K562 (cell line): ENCODE data around the gene RPP25.

ENCODE experiments used
- KDM5B ChIP-seq: fragments of 200-600 bp; sonication (generic); IDR thresholded peaks from 2 replicates; pipeline ENCODE4 v1.6.1; 2012; ENCODE audit warnings: low read depth, mild to moderate bottlenecking, moderate library complexity, low read length, control low read depth, inconsistent platforms; ENCODE audit not compliant: insufficient replicate concordance
- MEF2A ChIP-seq: IDR thresholded peaks from 2 replicates; pipeline ENCODE4 v1.6.1; 2011; ENCODE audit warnings: low read depth, mild to moderate bottlenecking, low read length, moderate library complexity; ENCODE audit not compliant: control insufficient read depth
- ZNF354B ChIP-seq: fragments of 250-450 bp; sonication (Bioruptor Pico); IDR thresholded peaks from 2 replicates; pipeline ENCODE4 v1.4.0; 2020
- TF ChIP-seq, protein P1 (sequence below): sonication (generic); formaldehyde crosslinking; IDR thresholded peaks from 2 replicates; pipeline ENCODE4 v1.8.1; 2022; ENCODE audit warnings: missing genetic modification reagents
- TF ChIP-seq, protein P2 (sequence below), 3 experiments: IDR thresholded peaks in 2 of 3; conservative IDR thresholded peaks in 1 of 3; 2 replicates each; pipeline ENCODE4 v1.5.1; 2011 to 2012; ENCODE audit warnings: low read length in 3 of 3, mild to moderate bottlenecking in 3 of 3, control low read depth in 2 of 3, improper control_type of control experiment in 1 of 3, inconsistent platforms in 1 of 3, low read depth in 1 of 3, mixed read lengths in 1 of 3, moderate library complexity in 1 of 3; ENCODE audit not compliant: insufficient read depth in 2 of 3

DNA sequence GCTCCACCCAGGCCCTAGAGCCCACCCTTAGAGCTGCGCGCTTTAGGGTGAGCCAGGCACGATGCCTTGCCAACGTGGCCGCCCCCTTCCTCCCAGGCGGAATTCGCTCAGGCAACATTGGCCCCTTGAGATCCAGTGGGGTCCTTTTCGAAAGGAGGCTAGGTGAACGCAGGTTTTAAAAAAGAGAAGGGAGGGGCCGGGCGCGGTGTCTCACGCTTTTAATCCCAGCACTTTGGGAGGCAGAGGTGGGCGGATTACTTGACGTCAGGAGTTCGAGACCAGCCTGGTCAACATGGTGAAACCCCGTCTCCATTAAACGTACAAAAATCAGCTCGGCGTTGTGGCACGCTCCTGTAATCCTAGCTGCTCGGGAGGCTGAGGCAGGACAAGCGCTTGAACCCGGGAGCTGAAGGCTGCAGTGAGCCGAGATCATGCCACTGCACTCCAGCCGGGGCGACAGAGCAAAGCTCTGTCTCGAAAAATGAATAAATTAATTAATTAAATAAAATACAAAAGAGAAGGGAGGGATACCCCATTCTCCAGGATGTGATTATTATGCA lies 984 bp upstream of the RPP25 start:
- TF ChIP-seq, protein P1, sequence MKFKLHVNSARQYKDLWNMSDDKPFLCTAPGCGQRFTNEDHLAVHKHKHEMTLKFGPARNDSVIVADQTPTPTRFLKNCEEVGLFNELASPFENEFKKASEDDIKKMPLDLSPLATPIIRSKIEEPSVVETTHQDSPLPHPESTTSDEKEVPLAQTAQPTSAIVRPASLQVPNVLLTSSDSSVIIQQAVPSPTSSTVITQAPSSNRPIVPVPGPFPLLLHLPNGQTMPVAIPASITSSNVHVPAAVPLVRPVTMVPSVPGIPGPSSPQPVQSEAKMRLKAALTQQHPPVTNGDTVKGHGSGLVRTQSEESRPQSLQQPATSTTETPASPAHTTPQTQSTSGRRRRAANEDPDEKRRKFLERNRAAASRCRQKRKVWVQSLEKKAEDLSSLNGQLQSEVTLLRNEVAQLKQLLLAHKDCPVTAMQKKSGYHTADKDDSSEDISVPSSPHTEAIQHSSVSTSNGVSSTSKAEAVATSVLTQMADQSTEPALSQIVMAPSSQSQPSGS (CRISPR knock-in tag), result no peak
- TF ChIP-seq KDM5B, result no peak
- TF ChIP-seq, protein P2, sequence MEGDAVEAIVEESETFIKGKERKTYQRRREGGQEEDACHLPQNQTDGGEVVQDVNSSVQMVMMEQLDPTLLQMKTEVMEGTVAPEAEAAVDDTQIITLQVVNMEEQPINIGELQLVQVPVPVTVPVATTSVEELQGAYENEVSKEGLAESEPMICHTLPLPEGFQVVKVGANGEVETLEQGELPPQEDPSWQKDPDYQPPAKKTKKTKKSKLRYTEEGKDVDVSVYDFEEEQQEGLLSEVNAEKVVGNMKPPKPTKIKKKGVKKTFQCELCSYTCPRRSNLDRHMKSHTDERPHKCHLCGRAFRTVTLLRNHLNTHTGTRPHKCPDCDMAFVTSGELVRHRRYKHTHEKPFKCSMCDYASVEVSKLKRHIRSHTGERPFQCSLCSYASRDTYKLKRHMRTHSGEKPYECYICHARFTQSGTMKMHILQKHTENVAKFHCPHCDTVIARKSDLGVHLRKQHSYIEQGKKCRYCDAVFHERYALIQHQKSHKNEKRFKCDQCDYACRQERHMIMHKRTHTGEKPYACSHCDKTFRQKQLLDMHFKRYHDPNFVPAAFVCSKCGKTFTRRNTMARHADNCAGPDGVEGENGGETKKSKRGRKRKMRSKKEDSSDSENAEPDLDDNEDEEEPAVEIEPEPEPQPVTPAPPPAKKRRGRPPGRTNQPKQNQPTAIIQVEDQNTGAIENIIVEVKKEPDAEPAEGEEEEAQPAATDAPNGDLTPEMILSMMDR (IDR thresholded peaks at IDR 0.05 in 2 of 3, conservative IDR thresholded peaks at IDR 0.05 in 1 of 3; ENCODE audit: insufficient read depth in 2 of 3, low read depth in 1 of 3, low read length in 3 of 3), result no peak
- no peak for TF ChIP-seq ZNF354B (CRISPR knock-in tag)
- TF ChIP-seq MEF2A, result no peak
